NCI-H82 treated with DMSO at 0.1 percent for 48 hours (cell line): ENCODE results near the gene ANAPC5.

Experiments
- DNase-seq: peaks from one replicate; lab custom pipeline; 2025; ENCODE audit not compliant: unreplicated experiment; lab: John Stamatoyannopoulos, UW

Gene ANAPC5

GRCh38 chr12:121371404-121371803 lies 19.2 kb upstream of the ANAPC5 start:
- DNase-seq, result no peak

GRCh38 chr12:121366063-121366459 lies 13.8 kb upstream of the ANAPC5 start:
- DNase-seq, result no peak

GRCh38 chr12:121365416-121366062 lies 13.3 kb upstream of the ANAPC5 start:
- no peak for DNase-seq

- DNase-seq, result no peak
These were observed 12.5 kb upstream of the ANAPC5 start for GRCh38 chr12:121364683-121365121.

- no peak for DNase-seq
These were observed 5.9 kb upstream of the ANAPC5 start for GRCh38 chr12:121358073-121358472.

- DNase-seq, result no peak
These were observed 5.1 kb upstream of the ANAPC5 start for GRCh38 chr12:121357331-121357730.

GRCh38 chr12:121356657-121357056 lies 4.4 kb upstream of the ANAPC5 start:
- no peak for DNase-seq

- DNase-seq, result no peak
These were observed 3.6 kb upstream of the ANAPC5 start for GRCh38 chr12:121355818-121356217.

GRCh38 chr12:121352682-121353018 lies 439 bp upstream of the ANAPC5 start:
- no peak for DNase-seq

- no peak for DNase-seq
These were observed 5.5 kb downstream of the ANAPC5 start for GRCh38 chr12:121346747-121347146.

- no peak for DNase-seq
These were observed 6.9 kb downstream of the ANAPC5 start for GRCh38 chr12:121345151-121345815.

GRCh38 chr12:121344506-121344905 lies 7.7 kb downstream of the ANAPC5 start:
- DNase-seq, result no peak

- DNase-seq, result no peak
These were observed 14.8 kb downstream of the ANAPC5 start for GRCh38 chr12:121337416-121337815.

- peak; percentile 74 for DNase-seq
These were observed 17.5 kb downstream of the ANAPC5 start for GRCh38 chr12:121334513-121335343.

GRCh38 chr12:121333747-121334146 lies 18.5 kb downstream of the ANAPC5 start:
- DNase-seq, result no peak

GRCh38 chr12:121331248-121331647 lies 21.0 kb downstream of the ANAPC5 start:
- DNase-seq, result no peak

- no peak for DNase-seq
These were observed 21.5 kb downstream of the ANAPC5 start for GRCh38 chr12:121330692-121331091.

- no peak for DNase-seq
These were observed 22.0 kb downstream of the ANAPC5 start for GRCh38 chr12:121330195-121330594.

GRCh38 chr12:121328620-121329019 lies 23.6 kb downstream of the ANAPC5 start:
- no peak for DNase-seq

GRCh38 chr12:121326996-121327674 lies 25.1 kb downstream of the ANAPC5 start:
- DNase-seq, result no peak

GRCh38 chr12:121325922-121326396 lies 26.3 kb downstream of the ANAPC5 start:
- no peak for DNase-seq
